ENCODE results near the gene ERBIN.
"Not testable (repeated sequence)": the region's sequence is repeated elsewhere in the genome, so short reads cannot be mapped to it uniquely, and the experiment has no call there.

- not testable (repeated sequence) for TF ChIP-seq CTCF, POLR2A (IDR thresholded peaks at IDR 0.05)
These were observed 31.3 kb downstream of the ERBIN start for GRCh38 chr5:65957703-65958102.

Data from Peyer's patch (tissue), 4 donors.